Astrocyte of the cerebellum (primary cell): ENCODE measurements around the gene OPCML.

Experiments
- DNase-seq: peaks from one replicate; pipeline ENCODE4 v3.0.0-alpha.2; 2011; ENCODE audit warnings: low read depth
- H3K4me3 ChIP-seq: 2 replicates; pipeline ENCODE4 v1.5.1; 2011; ENCODE audit warnings: mild to moderate bottlenecking, low read depth, low read length, moderate library complexity
- CTCF ChIP-seq: IDR thresholded peaks from 2 replicates; pipeline ENCODE4 v1.5.1; 2012; ENCODE audit warnings: low read length, low read depth, moderate library complexity, mild to moderate bottlenecking; ENCODE audit errors: missing control alignments
- in situ Hi-C: cut with HindIII; loops from 2 replicates; pipeline ENCODE4 v1.10.0; 2017; ENCODE audit warnings: low sequenced_read_pairs

OPCML gene

GRCh38 chr11:133425245-133425644, 107.1 kb downstream of the OPCML start:
- in situ Hi-C loops, result no loop called here
- no peak for DNase-seq
- no peak overlapping the region for H3K4me3 ChIP-seq
- TF ChIP-seq CTCF, result no peak

GRCh38 chr11:133418218-133418617, 114.1 kb downstream of the OPCML start:
- H3K4me3 ChIP-seq, result no peak overlapping the region
- no peak for TF ChIP-seq CTCF
- DNase-seq, result no peak
- in situ Hi-C loops, result no loop called here

GRCh38 chr11:133414506-133414905, 117.8 kb downstream of the OPCML start:
- no peak for TF ChIP-seq CTCF
- DNase-seq, result no peak
- in situ Hi-C loops, result no loop called here
- no peak overlapping the region for H3K4me3 ChIP-seq

- DNase-seq, result no peak
- in situ Hi-C loops, result no loop called here
- H3K4me3 ChIP-seq, result no peak overlapping the region
- TF ChIP-seq CTCF, result no peak
These were observed 118.6 kb downstream of the OPCML start for GRCh38 chr11:133413703-133414102.

GRCh38 chr11:133409799-133410198, 122.5 kb downstream of the OPCML start:
- no peak overlapping the region for H3K4me3 ChIP-seq
- in situ Hi-C loops, result no loop called here
- no peak for TF ChIP-seq CTCF
- no peak for DNase-seq

GRCh38 chr11:133408936-133409335, 123.4 kb downstream of the OPCML start:
- no peak for TF ChIP-seq CTCF
- DNase-seq, result no peak
- in situ Hi-C loops, result no loop called here
- H3K4me3 ChIP-seq, result no peak overlapping the region

- no peak for DNase-seq
- no peak overlapping the region for H3K4me3 ChIP-seq
- in situ Hi-C loops, result no loop called here
- TF ChIP-seq CTCF, result no peak
These were observed 123.9 kb downstream of the OPCML start for GRCh38 chr11:133408402-133408801.
